A549 (cell line): Measurements from ENCODE around the gene SCN4B.

Experiments used
- FOSL2 ChIP-seq, 2 experiments: fragments of 450-650 bp in 1 of 2; fragments of >200 bp in 1 of 2; sonication (Bioruptor Twin) in 1 of 2; formaldehyde crosslinking; IDR thresholded peaks; 2 replicates each; pipeline versions ENCODE4 v1.5.0 to v1.6.1; 2016 to 2020; ENCODE audit warnings: mild to moderate bottlenecking in 1 of 2, moderate library complexity in 1 of 2
- POLR2A ChIP-seq: IDR thresholded peaks from 2 replicates; pipeline ENCODE4 v1.6.1; 2012; ENCODE audit warnings: mild to moderate bottlenecking, low read length
- REST ChIP-seq: fragments of 200-600 bp; sonication (generic); IDR thresholded peaks from 2 replicates; pipeline ENCODE4 v1.6.1; 2016; ENCODE audit warnings: antibody characterized with exemption, mild to moderate bottlenecking, moderate library complexity
- TF ChIP-seq, protein P1 (sequence below): IDR thresholded peaks from 2 replicates; pipeline ENCODE4 v1.6.1; 2012
- TF ChIP-seq, protein P2 (sequence below): fragments of >200 bp; sonication (Bioruptor Twin); formaldehyde crosslinking; IDR thresholded peaks from 3 replicates; pipeline ENCODE4 v1.5.1; 2016

DNA sequence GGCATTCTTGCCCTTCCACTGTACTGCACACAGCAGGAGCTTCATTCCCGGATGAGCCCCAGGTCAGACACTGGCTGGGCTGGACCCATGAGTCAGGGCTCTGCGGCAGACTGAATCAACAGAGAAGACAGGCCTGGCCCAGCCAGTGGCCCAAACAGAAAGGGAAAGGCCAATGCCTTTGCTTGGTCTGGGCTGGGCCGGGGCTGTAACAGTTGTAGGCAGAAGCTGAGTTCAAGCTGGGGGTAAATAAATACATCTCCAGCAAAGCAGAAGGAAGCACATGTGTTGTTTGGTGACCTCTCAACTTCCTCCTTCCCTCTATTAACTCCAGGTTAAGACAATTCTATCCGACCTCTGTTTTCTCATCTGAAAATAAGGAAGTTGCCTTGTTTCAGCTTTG lies 64.1 kb downstream of the SCN4B start:
- TF ChIP-seq REST: no peak
- no peak for TF ChIP-seq FOSL2 (IDR thresholded peaks at IDR 0.05)
- TF ChIP-seq FOSL2 (CRISPR knock-in tag; IDR thresholded peaks at IDR 0.05): no peak
- TF ChIP-seq, protein P1, sequence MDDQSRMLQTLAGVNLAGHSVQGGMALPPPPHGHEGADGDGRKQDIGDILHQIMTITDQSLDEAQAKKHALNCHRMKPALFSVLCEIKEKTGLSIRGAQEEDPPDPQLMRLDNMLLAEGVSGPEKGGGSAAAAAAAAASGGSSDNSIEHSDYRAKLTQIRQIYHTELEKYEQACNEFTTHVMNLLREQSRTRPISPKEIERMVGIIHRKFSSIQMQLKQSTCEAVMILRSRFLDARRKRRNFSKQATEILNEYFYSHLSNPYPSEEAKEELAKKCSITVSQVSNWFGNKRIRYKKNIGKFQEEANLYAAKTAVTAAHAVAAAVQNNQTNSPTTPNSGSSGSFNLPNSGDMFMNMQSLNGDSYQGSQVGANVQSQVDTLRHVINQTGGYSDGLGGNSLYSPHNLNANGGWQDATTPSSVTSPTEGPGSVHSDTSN: no peak
- no peak for TF ChIP-seq POLR2A
- TF ChIP-seq, protein P2, sequence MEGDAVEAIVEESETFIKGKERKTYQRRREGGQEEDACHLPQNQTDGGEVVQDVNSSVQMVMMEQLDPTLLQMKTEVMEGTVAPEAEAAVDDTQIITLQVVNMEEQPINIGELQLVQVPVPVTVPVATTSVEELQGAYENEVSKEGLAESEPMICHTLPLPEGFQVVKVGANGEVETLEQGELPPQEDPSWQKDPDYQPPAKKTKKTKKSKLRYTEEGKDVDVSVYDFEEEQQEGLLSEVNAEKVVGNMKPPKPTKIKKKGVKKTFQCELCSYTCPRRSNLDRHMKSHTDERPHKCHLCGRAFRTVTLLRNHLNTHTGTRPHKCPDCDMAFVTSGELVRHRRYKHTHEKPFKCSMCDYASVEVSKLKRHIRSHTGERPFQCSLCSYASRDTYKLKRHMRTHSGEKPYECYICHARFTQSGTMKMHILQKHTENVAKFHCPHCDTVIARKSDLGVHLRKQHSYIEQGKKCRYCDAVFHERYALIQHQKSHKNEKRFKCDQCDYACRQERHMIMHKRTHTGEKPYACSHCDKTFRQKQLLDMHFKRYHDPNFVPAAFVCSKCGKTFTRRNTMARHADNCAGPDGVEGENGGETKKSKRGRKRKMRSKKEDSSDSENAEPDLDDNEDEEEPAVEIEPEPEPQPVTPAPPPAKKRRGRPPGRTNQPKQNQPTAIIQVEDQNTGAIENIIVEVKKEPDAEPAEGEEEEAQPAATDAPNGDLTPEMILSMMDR: no peak
